Fibroblast of mammary gland (primary cell): ENCODE data around the gene RAB31.

Source experiments
- DNase-seq: peaks from one replicate; pipeline ENCODE4 v3.0.0-alpha.2; 2010; ENCODE audit warnings: low read depth
- H3K4me3 ChIP-seq: 2 replicates; pipeline ENCODE4 v1.5.1; 2011; ENCODE audit warnings: low read depth, mild to moderate bottlenecking, low read length, moderate library complexity; ENCODE audit not compliant: control insufficient read depth
- TF ChIP-seq, protein P1 (sequence below): conservative IDR thresholded peaks from 2 replicates; pipeline ENCODE4 v1.5.1; 2011; ENCODE audit warnings: low read depth, low read length, inconsistent platforms; ENCODE audit not compliant: control insufficient read depth, insufficient read depth

The RAB31 gene

DNA sequence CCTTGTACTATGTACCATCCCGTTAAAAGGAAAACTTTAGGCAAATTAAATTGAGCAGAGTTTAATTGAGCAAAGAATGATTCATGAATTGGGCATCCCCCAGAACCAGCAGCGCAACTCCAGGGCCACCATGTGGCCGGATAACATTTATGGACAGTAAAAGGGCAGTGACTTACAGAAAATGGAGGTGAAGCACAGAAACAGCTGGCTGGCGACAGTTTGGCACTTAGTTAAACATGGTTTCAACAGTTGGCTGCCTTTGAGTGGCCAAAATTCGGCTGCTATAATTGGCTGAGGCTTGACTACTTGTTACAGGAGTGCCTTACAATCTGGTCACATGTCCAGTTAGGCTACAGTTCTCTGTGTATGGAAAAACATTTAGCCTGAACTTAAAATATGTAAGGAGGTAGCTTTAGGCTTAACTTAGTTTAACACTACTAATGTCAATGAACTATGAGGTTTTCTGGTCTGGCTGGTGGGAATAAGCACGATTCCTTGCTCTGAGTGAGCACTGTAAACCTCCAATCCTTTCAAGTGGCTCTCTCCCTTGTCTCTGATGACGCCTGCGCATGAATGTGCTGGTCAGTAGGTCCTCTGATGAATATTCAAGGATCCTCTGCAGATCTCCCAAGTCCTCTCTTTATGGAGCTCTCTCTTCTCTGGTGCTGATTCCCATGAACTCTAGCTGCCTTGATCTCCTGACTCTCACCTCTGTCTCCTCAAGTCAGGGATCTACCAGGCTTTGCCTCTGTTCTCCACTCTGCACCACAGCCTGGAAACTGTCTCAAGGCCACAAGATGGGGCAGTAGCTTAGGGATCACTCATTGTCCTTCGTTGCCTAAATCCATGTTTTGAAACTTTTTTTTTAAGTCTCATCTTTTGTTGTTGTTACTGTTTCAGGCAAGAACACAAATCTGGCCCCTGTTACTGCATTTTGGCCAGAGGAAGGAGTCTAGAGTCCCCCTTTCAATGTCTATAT, 24.4 kb upstream of the RAB31 start:
- peak; percentile 85 for DNase-seq
- TF ChIP-seq, protein P1, sequence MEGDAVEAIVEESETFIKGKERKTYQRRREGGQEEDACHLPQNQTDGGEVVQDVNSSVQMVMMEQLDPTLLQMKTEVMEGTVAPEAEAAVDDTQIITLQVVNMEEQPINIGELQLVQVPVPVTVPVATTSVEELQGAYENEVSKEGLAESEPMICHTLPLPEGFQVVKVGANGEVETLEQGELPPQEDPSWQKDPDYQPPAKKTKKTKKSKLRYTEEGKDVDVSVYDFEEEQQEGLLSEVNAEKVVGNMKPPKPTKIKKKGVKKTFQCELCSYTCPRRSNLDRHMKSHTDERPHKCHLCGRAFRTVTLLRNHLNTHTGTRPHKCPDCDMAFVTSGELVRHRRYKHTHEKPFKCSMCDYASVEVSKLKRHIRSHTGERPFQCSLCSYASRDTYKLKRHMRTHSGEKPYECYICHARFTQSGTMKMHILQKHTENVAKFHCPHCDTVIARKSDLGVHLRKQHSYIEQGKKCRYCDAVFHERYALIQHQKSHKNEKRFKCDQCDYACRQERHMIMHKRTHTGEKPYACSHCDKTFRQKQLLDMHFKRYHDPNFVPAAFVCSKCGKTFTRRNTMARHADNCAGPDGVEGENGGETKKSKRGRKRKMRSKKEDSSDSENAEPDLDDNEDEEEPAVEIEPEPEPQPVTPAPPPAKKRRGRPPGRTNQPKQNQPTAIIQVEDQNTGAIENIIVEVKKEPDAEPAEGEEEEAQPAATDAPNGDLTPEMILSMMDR = peak; percentile 73
- no peak overlapping the region for H3K4me3 ChIP-seq

DNA sequence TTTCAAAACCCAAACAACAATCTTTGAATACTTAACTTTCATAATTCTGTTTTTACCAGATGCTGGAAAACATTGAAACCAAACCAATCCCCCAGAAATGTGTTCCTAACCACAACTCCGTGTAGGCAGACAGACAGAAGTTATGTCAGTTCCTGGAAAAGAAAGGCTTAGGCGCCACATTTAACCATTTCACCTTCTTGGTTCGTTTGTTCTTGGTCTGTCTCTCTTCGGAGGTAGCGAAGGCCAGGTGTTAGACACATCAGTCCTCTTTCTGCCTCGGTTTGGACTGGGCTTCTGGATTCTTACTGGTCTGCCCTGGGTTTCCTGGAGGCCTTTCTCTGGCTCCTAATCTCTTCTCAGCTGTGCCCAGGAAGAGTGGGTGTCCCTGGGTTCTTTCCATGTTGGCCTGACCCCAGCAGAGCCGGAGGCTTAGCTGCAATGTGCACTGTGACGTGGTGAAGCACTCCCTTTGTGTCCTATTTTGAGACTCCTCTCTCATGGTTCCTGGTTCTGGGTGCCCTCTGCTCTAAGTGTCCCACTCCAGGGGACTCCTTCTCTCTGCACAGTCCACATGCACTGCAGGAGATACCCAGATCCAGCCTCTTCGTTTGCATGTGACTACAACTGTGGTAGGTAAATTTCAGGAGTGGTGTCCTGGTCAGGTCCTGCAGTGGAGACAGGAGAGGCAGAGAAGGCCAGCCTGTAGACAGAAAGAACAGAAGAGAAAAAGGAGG, 23.1 kb upstream of the RAB31 start:
- TF ChIP-seq, protein P1 = no peak
- no peak overlapping the region for H3K4me3 ChIP-seq
- DNase-seq = peak; percentile 79

DNA sequence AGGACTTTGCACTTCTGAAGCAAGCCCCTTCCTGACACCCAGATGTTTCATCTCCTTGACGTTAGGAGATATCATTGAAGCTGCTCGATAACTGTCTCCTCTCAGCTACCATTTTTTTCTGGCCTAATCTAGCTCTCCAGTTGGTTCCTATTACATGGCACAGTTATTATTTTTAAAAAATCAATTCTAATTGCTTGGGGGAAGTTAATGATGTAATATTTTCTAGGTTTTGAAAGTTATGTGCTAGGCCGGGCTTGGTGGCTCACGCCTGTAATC, 22.5 kb upstream of the RAB31 start:
- DNase-seq = no peak
- TF ChIP-seq, protein P1 = no peak
- no peak overlapping the region for H3K4me3 ChIP-seq

DNA sequence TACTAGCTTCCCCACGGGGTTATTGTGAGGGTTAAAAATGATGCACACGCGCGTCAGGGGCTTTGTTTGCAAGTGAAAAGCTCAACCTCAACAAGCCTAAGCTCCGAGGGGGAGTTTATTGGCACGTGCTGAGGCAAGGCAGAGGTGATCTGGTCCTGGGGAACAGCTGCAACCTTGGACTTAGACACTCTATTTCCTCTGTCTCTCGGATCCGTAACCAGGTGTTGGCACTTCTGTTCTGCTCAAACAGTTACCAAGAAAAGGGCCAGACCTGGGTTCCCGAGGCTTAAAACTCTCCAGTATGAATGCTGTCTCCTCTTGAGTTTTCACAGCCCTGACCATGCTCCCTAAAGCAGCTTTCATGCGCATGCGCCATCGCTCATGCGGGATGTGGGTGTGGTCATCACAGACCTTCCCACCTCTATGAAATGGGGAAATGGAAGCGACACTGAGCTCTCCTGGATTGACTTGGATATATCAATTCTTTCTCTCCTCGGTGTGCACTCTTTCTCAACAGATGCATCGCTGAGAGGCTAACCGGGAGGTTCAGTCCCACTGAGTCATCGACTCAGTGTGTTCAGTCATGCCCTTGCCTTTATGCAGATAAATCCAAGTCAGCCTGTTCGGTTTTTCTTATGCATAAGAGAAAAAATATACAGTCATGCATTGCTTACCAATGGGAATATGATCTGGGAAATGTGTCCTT, 19.9 kb upstream of the RAB31 start:
- peak; percentile 69 for DNase-seq
- TF ChIP-seq, protein P1 = no peak

DNA sequence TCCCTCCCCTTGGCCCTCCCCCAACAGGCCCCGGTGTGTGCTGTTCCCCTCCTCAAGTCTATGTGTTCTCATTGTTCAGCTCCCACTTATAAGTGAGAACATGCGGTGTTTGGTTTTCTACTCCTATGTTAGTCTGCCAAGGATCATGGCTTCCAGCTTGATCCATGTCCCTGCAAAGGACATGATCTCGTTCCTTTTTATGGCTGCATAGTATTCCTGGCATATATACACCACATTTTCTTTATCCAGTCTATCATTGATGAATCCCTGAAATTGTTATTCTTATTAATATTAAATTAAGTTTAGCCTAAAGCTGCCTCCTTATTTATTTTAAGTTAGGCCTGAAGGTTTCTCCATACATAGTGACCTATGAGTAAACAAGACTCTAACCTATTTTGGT, 18.8 kb upstream of the RAB31 start:
- TF ChIP-seq, protein P1 = no peak
- H3K4me3 ChIP-seq = no peak overlapping the region
- DNase-seq = no peak

More for the DNA sequence above, 19.9 kb upstream of the RAB31 start:
- H3K4me3 ChIP-seq = no peak overlapping the region

DNA sequence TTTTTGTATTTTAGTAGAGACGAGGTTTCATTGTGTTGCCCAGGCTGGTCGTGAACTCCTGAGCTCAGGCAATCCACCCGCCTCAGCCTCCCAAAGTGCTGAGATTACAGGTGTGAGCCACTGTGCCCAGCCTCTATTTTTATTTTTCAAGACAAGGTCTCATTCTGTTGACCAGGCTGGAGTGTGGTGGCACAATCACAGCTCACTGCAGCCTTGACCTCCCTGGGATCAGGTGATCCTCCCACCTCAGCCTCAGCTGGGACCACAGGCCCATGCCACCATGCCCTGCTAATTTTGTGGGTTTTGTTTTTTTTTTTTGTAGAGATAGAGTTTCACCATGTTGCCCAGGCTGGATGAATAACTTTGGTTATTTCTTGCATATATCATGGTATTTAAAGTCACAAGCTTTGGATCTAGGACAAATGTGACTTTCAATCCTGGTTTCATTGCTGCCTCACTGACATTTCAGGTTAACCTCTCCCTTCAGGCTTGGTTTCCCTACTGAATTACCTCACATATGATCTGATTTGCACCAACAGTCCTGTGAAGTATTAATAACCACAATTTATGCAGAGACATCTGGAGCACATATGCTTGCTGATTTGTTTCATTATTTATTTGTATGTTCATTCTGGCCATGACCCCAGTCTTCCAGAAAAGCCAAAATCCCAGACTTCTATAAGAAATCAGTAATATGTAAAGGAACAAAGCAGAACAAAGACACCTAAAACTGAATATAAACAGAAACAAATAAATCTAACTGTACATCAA, 17.5 kb upstream of the RAB31 start:
- no peak overlapping the region for H3K4me3 ChIP-seq
- peak; percentile 76 for DNase-seq
- TF ChIP-seq, protein P1 = no peak
